Suppressor macrophage (primary cell): ENCODE results near the gene RAB11FIP5.
A peak's percentile ranks its signal among the peaks of the same experiment; 100 is the strongest.

Experiments used
- DNase-seq, 4 experiments: peaks; one replicate each; pipeline ENCODE4 v3.0.0-alpha.2; 2020 to 2022

The RAB11FIP5 gene

DNA sequence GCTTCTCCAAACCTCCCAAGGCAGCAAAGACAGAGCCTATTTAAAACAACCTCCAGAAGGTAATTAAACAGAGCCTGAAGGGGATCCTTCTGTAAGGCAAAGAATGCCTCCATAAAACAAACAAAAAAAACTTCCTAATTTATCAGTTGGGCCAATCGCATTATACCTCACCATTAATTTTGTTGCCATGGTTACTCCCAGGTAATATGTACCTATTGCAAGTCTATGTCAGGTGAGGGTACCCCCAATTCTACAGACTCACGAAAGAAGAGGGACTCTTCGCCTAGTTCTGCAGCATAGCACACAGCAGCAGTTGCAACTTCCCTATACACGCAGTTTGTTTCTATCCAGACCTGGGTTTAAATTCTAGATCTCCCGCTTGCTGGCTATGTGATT lies 80.0 kb downstream of the RAB11FIP5 start:
- peak in 1 of 4 experiments; percentile 31 for DNase-seq

DNA sequence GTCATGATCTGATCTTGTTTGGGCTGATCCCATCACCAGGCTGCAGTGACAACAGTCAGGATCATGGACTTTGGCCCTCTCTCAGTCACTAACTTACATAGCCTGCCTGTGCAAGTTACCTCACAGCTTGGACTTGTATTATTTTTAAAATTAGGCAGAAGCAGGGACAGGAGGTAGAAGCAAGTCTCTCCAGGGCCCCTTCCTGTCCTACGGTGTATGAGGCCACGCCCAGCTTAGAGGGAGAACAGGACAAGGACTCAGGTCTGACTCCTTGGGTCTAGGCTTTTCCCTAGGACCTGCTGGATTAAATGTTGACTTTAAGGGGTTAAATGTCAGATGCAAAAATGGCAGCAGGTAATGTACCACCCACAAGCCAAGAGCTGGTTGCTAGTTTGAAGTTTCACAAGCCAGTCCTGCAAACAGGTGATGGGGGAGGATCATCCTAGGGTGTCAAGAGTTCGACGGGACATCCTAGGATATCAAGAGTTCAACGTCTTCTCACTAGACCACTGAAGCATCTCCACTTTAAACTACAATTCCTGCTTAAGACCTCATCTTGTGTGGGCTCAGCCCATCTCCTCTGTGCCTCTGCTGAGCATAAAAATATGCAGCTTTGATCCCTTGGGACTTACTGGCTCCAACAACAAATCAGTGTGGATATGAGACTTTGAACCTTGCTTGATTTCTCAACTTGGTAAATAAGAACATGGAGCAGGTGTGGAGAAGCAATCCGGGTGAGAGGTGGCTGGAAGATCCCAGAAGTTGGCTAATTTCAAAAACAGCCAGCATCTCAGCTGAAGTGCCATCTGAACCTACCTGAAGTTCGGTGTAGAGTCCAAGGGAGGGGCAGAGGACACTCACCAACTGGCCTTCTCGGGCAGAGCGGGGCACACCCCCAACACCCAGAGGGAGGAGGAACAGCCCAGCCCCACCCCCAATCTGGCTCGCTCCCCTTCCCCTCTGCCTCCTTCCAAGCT lies 80.7 kb downstream of the RAB11FIP5 start:
- no peak for DNase-seq

DNA sequence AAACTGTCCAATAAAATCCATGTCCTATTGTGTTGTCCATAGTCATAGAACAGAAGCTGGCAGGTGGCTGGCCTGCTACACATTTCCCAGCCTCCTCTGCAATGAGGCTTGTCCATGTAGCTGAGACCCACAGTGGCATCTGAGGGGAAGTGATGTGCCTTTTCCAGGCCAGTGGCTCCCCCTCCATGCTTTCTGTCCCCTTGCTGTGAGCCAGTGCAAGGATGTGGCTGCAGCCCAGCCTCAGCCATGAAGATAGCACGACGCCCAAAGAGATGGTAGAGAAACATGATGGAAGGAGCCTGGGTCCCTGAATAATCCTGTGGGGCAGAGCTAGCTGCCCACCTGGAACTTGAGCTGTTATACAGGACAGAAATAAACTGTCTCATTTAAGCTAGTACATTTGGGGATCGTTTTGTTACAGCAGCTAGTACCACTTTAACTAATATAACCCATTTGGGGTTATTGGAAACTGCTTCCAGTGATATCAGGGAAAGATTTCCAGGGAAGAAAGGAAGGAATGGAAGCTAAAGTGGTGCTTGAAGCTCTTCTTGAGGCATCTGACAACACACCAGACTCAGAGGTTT lies 81.6 kb downstream of the RAB11FIP5 start:
- DNase-seq: no peak

DNA sequence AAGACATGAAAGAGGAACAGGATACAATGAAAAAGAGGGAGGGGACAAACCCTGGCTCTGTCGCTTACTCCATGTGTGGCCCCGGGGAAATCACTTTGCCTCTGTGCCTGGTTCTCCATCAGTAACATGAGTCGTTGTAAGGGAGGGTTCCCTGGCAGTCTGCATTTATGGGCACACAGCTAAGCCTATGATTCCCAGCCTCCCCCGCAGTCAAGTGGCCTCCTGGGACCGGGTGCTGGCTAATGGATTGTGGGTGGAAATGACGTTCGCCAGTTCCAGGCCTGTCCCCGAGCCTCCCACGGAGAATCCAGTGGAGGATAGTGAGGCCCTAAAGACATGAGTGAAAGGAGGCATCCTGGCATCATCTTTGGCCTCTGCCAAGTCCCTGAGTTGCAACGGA lies 83.9 kb downstream of the RAB11FIP5 start:
- peak; percentile 11 to 69 (median 47) for DNase-seq

DNA sequence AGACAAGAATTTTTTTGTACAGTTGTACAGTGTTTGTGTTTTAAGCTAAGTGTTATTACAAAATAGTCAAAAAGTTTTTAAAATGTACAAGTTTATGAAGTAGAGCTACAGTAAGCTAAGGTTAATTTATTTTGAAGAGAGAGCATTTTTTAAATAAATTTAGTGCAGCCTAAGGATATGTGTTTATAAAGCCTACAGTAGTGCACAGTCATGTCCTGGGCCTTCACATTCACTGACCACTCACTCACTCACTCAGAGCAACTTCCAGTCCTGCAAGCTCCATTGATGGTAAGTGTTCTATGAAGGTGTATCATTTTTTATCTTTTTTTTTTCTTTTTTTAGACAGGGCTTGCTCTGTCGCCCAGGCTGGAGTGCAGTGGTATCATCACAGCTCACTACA lies 85.4 kb downstream of the RAB11FIP5 start:
- no peak for DNase-seq

DNA sequence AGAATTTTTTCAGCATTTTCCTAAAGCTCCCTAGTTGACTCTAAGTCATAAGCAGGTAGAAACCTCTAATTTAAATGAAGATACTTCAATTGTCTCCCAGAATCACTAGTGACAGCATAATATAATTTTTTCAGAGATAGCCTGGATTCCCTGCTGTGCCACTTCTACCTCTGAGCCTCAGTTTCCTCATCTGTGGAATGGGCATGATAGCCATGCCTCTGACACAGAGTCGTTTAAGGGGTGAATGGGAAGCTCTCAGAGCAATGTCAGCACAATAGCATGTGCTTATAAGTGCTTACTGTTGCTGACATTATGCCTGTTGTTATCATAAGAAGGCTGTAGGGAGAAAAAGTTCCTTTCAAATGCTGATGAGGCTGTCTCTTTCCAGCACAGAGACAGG lies 89.3 kb downstream of the RAB11FIP5 start:
- no peak for DNase-seq
